Endothelial cell (in vitro differentiated cells): Measurements from ENCODE around the gene SLC30A1. TPM values are rescaled to one million over a fixed set of nuclear protein-coding genes. Genes with fewer than 3 reads are reported as not detected.

Experiments used
- DNase-seq: peaks from one replicate; pipeline ENCODE4 v3.0.0; 2021; ENCODE audit warnings: low spot score
- H3K27ac Mint-ChIP-seq: one replicate; pipeline ENCODE4 v1.8.0; 2021; ENCODE audit warnings: mixed read lengths, inconsistent platforms; ENCODE audit not compliant: unreplicated experiment
- H3K27me3 Mint-ChIP-seq: one replicate; pipeline ENCODE4 v1.8.0; 2021; ENCODE audit warnings: mild to moderate bottlenecking, moderate library complexity, mixed read lengths, inconsistent platforms; ENCODE audit not compliant: unreplicated experiment
- H3K36me3 Mint-ChIP-seq: one replicate; pipeline ENCODE4 v1.8.0; 2021; ENCODE audit warnings: mild to moderate bottlenecking, low read depth, mixed read lengths, inconsistent platforms; ENCODE audit not compliant: unreplicated experiment
- H3K4me1 Mint-ChIP-seq: one replicate; pipeline ENCODE4 v1.8.0; 2021; ENCODE audit warnings: mild to moderate bottlenecking, mixed read lengths, inconsistent platforms; ENCODE audit not compliant: unreplicated experiment
- H3K4me3 Mint-ChIP-seq: one replicate; pipeline ENCODE4 v1.8.0; 2021; ENCODE audit warnings: mild to moderate bottlenecking, mixed read lengths, inconsistent platforms; ENCODE audit not compliant: unreplicated experiment
- H3K9me3 Mint-ChIP-seq: one replicate; pipeline ENCODE4 v1.8.0; 2021; ENCODE audit warnings: mixed read lengths, inconsistent platforms; ENCODE audit not compliant: unreplicated experiment
- CTCF ChIP-seq: fragments of 200-600 bp; sonication (generic); IDR thresholded peaks from one replicate; pipeline ENCODE4 v1.5.0; 2021; ENCODE audit warnings: antibody characterized with exemption; ENCODE audit not compliant: unreplicated experiment
- total RNA-seq: library from RNA; stranded (reverse); fragmentation: NEBNext Ultra II Directional; extraction: Animal tissue kit (Norgen Biotek cat#: 25700); gene quantifications from one replicate; pipeline ENCODE4 v1.2.1, GENCODE V29; 2021; ENCODE audit not compliant: unreplicated experiment

Gene SLC30A1
- total RNA-seq, 1 donor from 2014 or later, result 7.7 TPM

- H3K36me3 Mint-ChIP-seq, result no peaks in the 10 kb centered on the region
- no peak for TF ChIP-seq CTCF
- no peak overlapping the region for H3K4me3 Mint-ChIP-seq
- DNase-seq, result no peak
- no peaks in the 10 kb centered on the region for H3K9me3 Mint-ChIP-seq
- no peaks in the 10 kb centered on the region for H3K4me1 Mint-ChIP-seq
- H3K27ac Mint-ChIP-seq, result no peak overlapping the region
- H3K27me3 Mint-ChIP-seq, result no peaks in the 10 kb centered on the region
Observed at GRCh38 chr1:211549092-211549711, 29.8 kb downstream of the SLC30A1 start.

GRCh38 chr1:211548321-211549091, 30.5 kb downstream of the SLC30A1 start:
- no peak overlapping the region for H3K4me3 Mint-ChIP-seq
- H3K4me1 Mint-ChIP-seq, result no peaks in the 10 kb centered on the region
- no peak for DNase-seq
- no peaks in the 10 kb centered on the region for H3K27me3 Mint-ChIP-seq
- H3K9me3 Mint-ChIP-seq, result no peaks in the 10 kb centered on the region
- no peaks in the 10 kb centered on the region for H3K36me3 Mint-ChIP-seq
- TF ChIP-seq CTCF, result no peak
- H3K27ac Mint-ChIP-seq, result no peak overlapping the region

GRCh38 chr1:211547710-211548109, 31.3 kb downstream of the SLC30A1 start:
- peaks cover 3% of the 10 kb centered on the region for H3K4me1 Mint-ChIP-seq
- H3K27ac Mint-ChIP-seq, result no peak overlapping the region
- no peaks in the 10 kb centered on the region for H3K9me3 Mint-ChIP-seq
- no peaks in the 10 kb centered on the region for H3K36me3 Mint-ChIP-seq
- no peak for DNase-seq
- H3K27me3 Mint-ChIP-seq, result no peaks in the 10 kb centered on the region
- TF ChIP-seq CTCF, result no peak
- no peak overlapping the region for H3K4me3 Mint-ChIP-seq

GRCh38 chr1:211546543-211546942, 32.4 kb downstream of the SLC30A1 start:
- no peak for DNase-seq
- H3K4me3 Mint-ChIP-seq, result no peak overlapping the region
- H3K9me3 Mint-ChIP-seq, result no peaks in the 10 kb centered on the region

More at GRCh38 chr1:211546543-211546942, 32.4 kb downstream of the SLC30A1 start:
- no peak overlapping the region for H3K27ac Mint-ChIP-seq
- H3K27me3 Mint-ChIP-seq, result peaks cover 3% of the 10 kb centered on the region
- H3K36me3 Mint-ChIP-seq, result peaks cover 2% of the 10 kb centered on the region
- TF ChIP-seq CTCF, result no peak
- peaks cover 14% of the 10 kb centered on the region for H3K4me1 Mint-ChIP-seq
